Stimulated activated CD8-positive, alpha-beta memory T cell treated with anti-CD3 and anti-CD28 coated beads, Interleukin-12 subunit alpha, Interleukin-12 subunit beta, amount 100 ng/mL, for 4 hours (primary cell): ENCODE results near the gene TMX1.
A peak's percentile ranks its signal among the peaks of the same experiment; 100 is the strongest.
"Not testable (repeated sequence)": the region's sequence is repeated elsewhere in the genome, so short reads cannot be mapped to it uniquely, and the experiment has no call there.

Experiments
- DNase-seq: peaks from one replicate; pipeline ENCODE4 v3.0.0-alpha.2; 2020; ENCODE audit warnings: low read depth

The TMX1 gene

GRCh38 chr14:51239813-51240803, at the start of gene TMX1:
Gene TMX1, plus strand, starts transcription at chr14:51240247. Its CDS starts 46 bp downstream, at chr14:51240293.
- DNase-seq = peak; percentile 81

GRCh38 chr14:51201890-51202289, 38.2 kb upstream of the TMX1 start:
- DNase-seq = no peak

- no peak for DNase-seq
Observed at GRCh38 chr14:51202914-51203665, 37.0 kb upstream of the TMX1 start.

GRCh38 chr14:51203881-51204280, 36.2 kb upstream of the TMX1 start:
- no peak for DNase-seq

- DNase-seq = no peak
Observed at GRCh38 chr14:51205486-51205885, 34.6 kb upstream of the TMX1 start.

GRCh38 chr14:51206462-51206861, 33.6 kb upstream of the TMX1 start:
- no peak for DNase-seq

GRCh38 chr14:51207621-51208020, 32.4 kb upstream of the TMX1 start:
- DNase-seq = no peak

- DNase-seq = no peak
Observed at GRCh38 chr14:51208982-51209381, 31.1 kb upstream of the TMX1 start.

- no peak for DNase-seq
Observed at GRCh38 chr14:51209457-51209856, 30.6 kb upstream of the TMX1 start.

- no peak for DNase-seq
Observed at GRCh38 chr14:51210594-51210993, 29.5 kb upstream of the TMX1 start.

GRCh38 chr14:51211149-51211548, 28.9 kb upstream of the TMX1 start:
- DNase-seq = no peak

GRCh38 chr14:51216602-51217001, 23.4 kb upstream of the TMX1 start:
- DNase-seq = no peak

GRCh38 chr14:51219473-51220448, 20.3 kb upstream of the TMX1 start:
- no peak for DNase-seq

- not testable (repeated sequence) for DNase-seq
Observed at GRCh38 chr14:51223463-51223862, 16.6 kb upstream of the TMX1 start.

- no peak for DNase-seq
Observed at GRCh38 chr14:51224551-51224950, 15.5 kb upstream of the TMX1 start.

- DNase-seq = no peak
Observed at GRCh38 chr14:51225751-51226150, 14.3 kb upstream of the TMX1 start.

GRCh38 chr14:51228391-51228790, 11.7 kb upstream of the TMX1 start:
- DNase-seq = no peak

- DNase-seq = no peak
Observed at GRCh38 chr14:51228890-51229289, 11.2 kb upstream of the TMX1 start.

GRCh38 chr14:51236314-51236713, 3.7 kb upstream of the TMX1 start:
- no peak for DNase-seq

GRCh38 chr14:51240804-51241380, 845 bp downstream of the TMX1 start:
- DNase-seq = no peak
